CD4-positive, alpha-beta memory T cell (primary cell): Measurements from ENCODE around the gene CLEC16A. TPM values are rescaled to one million over a fixed set of nuclear protein-coding genes. Genes with fewer than 3 reads are reported as not detected.

ENCODE experiments used
- CTCF ChIA-PET: fragments of 350-600 bp; sonication (Branson Sonifier 250); formaldehyde crosslinking; loops from one replicate; lab custom pipeline; 2021; ENCODE audit warnings: inconsistent platforms; ENCODE audit not compliant: partially characterized antibody; lab: Charles Lee
- POLR2A ChIA-PET: fragments of 350-600 bp; sonication (Branson Sonifier 250); formaldehyde crosslinking; loops from one replicate; lab custom pipeline; 2021; ENCODE audit not compliant: partially characterized antibody; lab: Charles Lee
- DNase-seq, 5 donors: peaks; one replicate each; pipeline versions ENCODE4 v3.0.0 to v3.0.0-alpha.2; 2020 to 2022; ENCODE audit warnings: mixed read lengths in 1 of 5
- H3K27ac ChIP-seq: one replicate; pipeline ENCODE4 v1.7.0; 2013; ENCODE audit warnings: low read depth, low read length
- H3K27me3 ChIP-seq: 2 replicates; pipeline ENCODE4 v1.7.0; 2013; ENCODE audit warnings: mild to moderate bottlenecking, low read length, moderate library complexity; ENCODE audit not compliant: insufficient read depth
- H3K36me3 ChIP-seq: 2 replicates; pipeline ENCODE4 v1.7.0; 2013; ENCODE audit warnings: mild to moderate bottlenecking, low read length, moderate library complexity; ENCODE audit not compliant: insufficient read depth
- H3K4me1 ChIP-seq: 2 replicates; pipeline ENCODE4 v1.7.0; 2013; ENCODE audit warnings: mild to moderate bottlenecking, low read length, moderate library complexity; ENCODE audit not compliant: insufficient read depth
- H3K4me3 ChIP-seq, 2 donors: one replicate each; pipeline ENCODE4 v1.7.0; 2013; ENCODE audit warnings: low read length in 2 of 2, mild to moderate bottlenecking in 1 of 2
- H3K9me3 ChIP-seq, 2 donors: one replicate each; pipeline ENCODE4 v1.7.0; 2013; ENCODE audit warnings: low read length in 2 of 2, control low read depth in 1 of 2; ENCODE audit not compliant: control insufficient read depth in 1 of 2
- H3K27ac Mint-ChIP-seq, 7 donors: one replicate each; pipeline ENCODE4 v1.8.0; 2020 to 2021; ENCODE audit warnings: mixed read lengths in 7 of 7, mild to moderate bottlenecking in 6 of 7, inconsistent platforms in 3 of 7, moderate library complexity in 3 of 7
- H3K27me3 Mint-ChIP-seq, 2 donors: one replicate each; pipeline ENCODE4 v1.8.0; 2020 to 2021; ENCODE audit warnings: mixed read lengths in 2 of 2
- H3K36me3 Mint-ChIP-seq, 2 donors: one replicate each; pipeline ENCODE4 v1.8.0; 2020 to 2021; ENCODE audit warnings: mixed read lengths in 2 of 2, inconsistent platforms in 1 of 2, mild to moderate bottlenecking in 1 of 2
- H3K4me1 Mint-ChIP-seq, 4 donors: one replicate each; pipeline ENCODE4 v1.8.0; 2020 to 2021; ENCODE audit warnings: mixed read lengths in 4 of 4, mild to moderate bottlenecking in 1 of 4
- H3K4me3 Mint-ChIP-seq, 8 donors: one replicate each; pipeline ENCODE4 v1.8.0; 2020 to 2021; ENCODE audit warnings: mixed read lengths in 8 of 8, mild to moderate bottlenecking in 7 of 8, moderate library complexity in 6 of 8, inconsistent platforms in 3 of 8
- H3K9me3 Mint-ChIP-seq, 8 donors: one replicate each; pipeline ENCODE4 v1.8.0; 2020 to 2021; ENCODE audit warnings: mixed read lengths in 8 of 8, mild to moderate bottlenecking in 5 of 8, inconsistent platforms in 3 of 8, moderate library complexity in 1 of 8
- intact Hi-C: fragments of 100-400 bp; cut with micrococcal nuclease; formaldehyde crosslinking; loops from one replicate; pipeline ENCODE4 v1.15.1; 2023
- polyA plus RNA-seq, 2 donors: library from polyadenylated mRNA; unstranded; fragments of 300-500 nt; fragmentation: Illumina TruSeq; gene quantifications; one replicate each; pipeline ENCODE4 v1.2.3, GENCODE V29; 2021
- total RNA-seq, 2 experiments: library from RNA; stranded (reverse); gene quantifications; one replicate each; pipeline ENCODE4 v1.2.3, GENCODE V29; 2021

CLEC16A gene
- total and polyA plus RNA-seq, 4 experiments from 2014 or later = 5.2 to 28.4 (median 24.5) TPM

DNA sequence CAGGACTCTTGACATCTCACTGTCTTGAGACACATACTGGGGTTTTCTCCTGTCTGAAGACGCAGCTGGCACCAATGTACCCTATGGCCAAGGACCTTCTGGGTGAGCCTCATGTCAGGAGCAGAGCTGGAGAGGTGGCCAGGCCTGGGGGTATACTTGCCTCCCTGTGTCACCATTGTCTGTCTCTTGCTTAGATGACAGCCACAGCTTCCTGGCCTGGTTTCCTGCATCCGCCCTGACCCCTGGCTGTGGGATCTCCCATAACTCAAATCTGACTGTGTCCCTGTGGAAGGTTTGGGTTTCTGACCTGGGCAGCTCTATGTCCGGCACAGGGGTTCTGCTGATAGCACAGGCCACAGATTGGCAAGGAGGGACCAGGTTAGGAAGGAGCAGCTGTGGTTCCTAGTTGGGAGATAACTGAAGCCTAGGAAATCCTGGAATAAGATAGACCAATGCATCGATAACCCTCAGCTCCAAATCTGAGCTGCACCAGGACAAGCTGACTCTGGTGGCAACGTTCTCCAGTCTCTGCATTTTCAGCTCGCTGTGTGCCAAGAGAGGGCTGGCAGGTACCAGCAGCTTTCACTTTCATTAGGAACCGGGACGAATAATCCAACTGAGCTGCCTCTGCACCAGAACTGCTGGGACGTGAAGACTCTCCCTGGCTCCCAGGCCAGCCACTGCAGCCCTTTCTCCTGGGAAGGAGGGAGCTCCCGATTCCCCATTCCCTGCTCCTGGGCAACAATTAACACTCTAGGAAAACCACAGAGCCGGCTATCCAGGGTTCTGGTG lies 7.1 kb upstream of the CLEC16A start:
- POLR2A ChIA-PET = no interaction called here
- intact Hi-C loops = no loop called here
- H3K27me3 Mint-ChIP-seq = no peaks in the 10 kb centered on the region
- H3K4me1 Mint-ChIP-seq = peaks cover 61 to 90% (median 75%) of the 10 kb centered on the region in 4 donors
- CTCF ChIA-PET = interaction anchor here (0.9 to 1.6 kb wide), 4 partner anchors 14 to 18 kb away, joined by 3 to 6 read pairs (median 4); no protein-coding TSS in a partner anchor
- peaks cover 4 to 20% of the 10 kb centered on the region in 2 donors for H3K36me3 Mint-ChIP-seq
- peak overlapping the region in 5 of 7 donors; percentile 42 to 88 (median 72) for H3K27ac Mint-ChIP-seq
- H3K9me3 ChIP-seq = no peaks in the 10 kb centered on the region
- H3K4me3 ChIP-seq = peak overlapping the region; percentile 22 to 46
- no peaks in the 10 kb centered on the region for H3K9me3 Mint-ChIP-seq
- peak overlapping the region; percentile 15 for H3K27ac ChIP-seq
- peaks cover 72% of the 10 kb centered on the region for H3K4me1 ChIP-seq
- peak overlapping the region; percentile 71 to 94 (median 92) for H3K4me3 Mint-ChIP-seq
- no peaks in the 10 kb centered on the region for H3K27me3 ChIP-seq
- DNase-seq = no peak
- H3K36me3 ChIP-seq = peaks cover 5% of the 10 kb centered on the region

DNA sequence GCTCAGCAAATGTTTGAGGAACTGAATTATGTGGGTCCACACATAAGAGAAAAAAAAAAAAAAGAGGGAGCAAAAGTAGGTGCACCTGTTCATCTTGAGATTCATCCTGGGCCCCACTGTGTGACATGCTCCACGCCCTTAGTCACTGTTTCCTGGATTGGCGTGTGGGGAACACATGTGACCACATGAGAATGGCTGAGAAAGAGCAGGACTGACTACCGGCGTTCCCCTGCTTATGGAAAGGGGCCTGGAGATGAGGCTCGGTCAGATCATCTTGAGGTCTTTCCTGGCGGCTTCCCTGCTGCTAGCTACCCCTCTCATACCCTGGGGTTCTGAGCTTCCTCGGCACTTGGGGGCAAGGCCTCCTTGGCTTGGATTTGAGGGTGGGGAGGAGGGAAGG lies 6.0 kb upstream of the CLEC16A start:
- H3K27me3 ChIP-seq = no peaks in the 10 kb centered on the region
- POLR2A ChIA-PET = interaction anchor here (2.8 kb wide), 1 partner anchor 318 kb away, joined by 7 read pairs; the partner anchor contains the start of gene SOCS1
- H3K27ac ChIP-seq = no peak overlapping the region
- no peaks in the 10 kb centered on the region for H3K9me3 ChIP-seq
- peaks cover 81% of the 10 kb centered on the region for H3K4me1 ChIP-seq
- peak overlapping the region; percentile 71 to 94 (median 92) for H3K4me3 Mint-ChIP-seq
- no peak overlapping the region for H3K4me3 ChIP-seq
- peaks cover 64 to 95% (median 80%) of the 10 kb centered on the region in 4 donors for H3K4me1 Mint-ChIP-seq
- H3K36me3 Mint-ChIP-seq = peaks cover 4 to 16% of the 10 kb centered on the region in 2 donors
- H3K36me3 ChIP-seq = peaks cover 3% of the 10 kb centered on the region
- CTCF ChIA-PET = interaction anchor here (1.0 to 1.6 kb wide), 2 partner anchors 15 to 19 kb away, joined by 3 to 6 read pairs; no protein-coding TSS in a partner anchor
- H3K27ac Mint-ChIP-seq = peak overlapping the region in 5 of 7 donors; percentile 20 to 80 (median 34)
- peak in 1 of 5 donors; percentile 57 for DNase-seq
- no peaks in the 10 kb centered on the region for H3K9me3 Mint-ChIP-seq
- intact Hi-C loops = no loop called here
- H3K27me3 Mint-ChIP-seq = no peaks in the 10 kb centered on the region

DNA sequence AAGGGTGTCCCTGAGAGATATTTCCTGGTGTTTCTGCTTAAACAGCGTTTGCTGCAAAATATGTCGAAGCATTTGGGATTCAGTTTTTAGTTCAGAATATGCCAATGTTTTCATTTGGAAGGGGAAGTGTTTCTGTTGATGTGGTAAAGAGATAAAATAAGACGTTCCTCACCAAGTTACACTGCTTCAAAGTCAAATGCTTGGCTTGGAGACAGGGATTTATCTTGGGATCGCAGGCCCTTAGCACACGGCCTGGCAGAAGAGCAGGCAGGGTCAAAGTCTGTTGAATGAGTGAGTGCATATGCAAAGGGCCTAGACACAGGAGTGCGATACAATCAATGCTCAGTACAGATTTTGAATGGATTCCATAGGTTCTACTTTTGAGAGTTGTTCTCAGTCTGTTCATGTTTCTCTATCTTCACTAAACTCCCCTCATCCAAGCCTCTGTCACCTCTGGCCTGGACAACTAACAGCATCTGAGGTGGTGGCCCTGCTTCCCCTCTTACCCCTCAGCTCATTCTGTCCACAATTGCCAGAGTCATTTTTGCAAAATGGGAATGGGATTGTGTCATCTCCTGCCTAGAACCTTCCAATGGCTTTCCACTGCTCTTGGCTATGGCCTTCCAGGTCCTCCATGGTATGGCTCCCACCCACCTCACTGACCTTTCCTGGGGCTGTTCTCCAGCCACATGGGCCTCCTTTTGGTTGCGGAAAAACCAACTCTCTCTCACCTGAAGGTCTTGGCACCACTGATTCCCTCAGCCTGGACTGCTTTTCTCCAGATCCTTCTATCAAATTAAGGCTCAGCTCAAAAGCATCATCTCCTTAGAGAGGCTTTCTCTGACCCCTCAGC lies 5.3 kb upstream of the CLEC16A start:
- no peak for DNase-seq
- H3K27me3 ChIP-seq = no peaks in the 10 kb centered on the region
- no peaks in the 10 kb centered on the region for H3K9me3 ChIP-seq
- peak overlapping the region; percentile 50 to 94 (median 92) for H3K4me3 Mint-ChIP-seq
- H3K27ac ChIP-seq = no peak overlapping the region
- no peaks in the 10 kb centered on the region for H3K36me3 ChIP-seq
- H3K27me3 Mint-ChIP-seq = no peaks in the 10 kb centered on the region
- intact Hi-C loops = no loop called here
- H3K27ac Mint-ChIP-seq = peak overlapping the region; percentile 34 to 90 (median 67)
- peaks cover 88% of the 10 kb centered on the region for H3K4me1 ChIP-seq
- CTCF ChIA-PET = interaction anchor here (1.0 to 1.5 kb wide), 3 partner anchors 12 to 36 kb away, joined by 3 to 4 read pairs (median 3); no protein-coding TSS in a partner anchor
- H3K9me3 Mint-ChIP-seq = peaks cover 0 to 2% (median 0%) of the 10 kb centered on the region in 8 donors
- POLR2A ChIA-PET = interaction anchor here (1.1 to 2.8 kb wide), 2 partner anchors 10 to 317 kb away, joined by 6 to 7 read pairs; partner anchors contain the start of gene SOCS1
- H3K4me1 Mint-ChIP-seq = peaks cover 69 to 93% (median 81%) of the 10 kb centered on the region in 4 donors
- no peak overlapping the region for H3K4me3 ChIP-seq
- peaks cover 4 to 11% of the 10 kb centered on the region in 2 donors for H3K36me3 Mint-ChIP-seq

DNA sequence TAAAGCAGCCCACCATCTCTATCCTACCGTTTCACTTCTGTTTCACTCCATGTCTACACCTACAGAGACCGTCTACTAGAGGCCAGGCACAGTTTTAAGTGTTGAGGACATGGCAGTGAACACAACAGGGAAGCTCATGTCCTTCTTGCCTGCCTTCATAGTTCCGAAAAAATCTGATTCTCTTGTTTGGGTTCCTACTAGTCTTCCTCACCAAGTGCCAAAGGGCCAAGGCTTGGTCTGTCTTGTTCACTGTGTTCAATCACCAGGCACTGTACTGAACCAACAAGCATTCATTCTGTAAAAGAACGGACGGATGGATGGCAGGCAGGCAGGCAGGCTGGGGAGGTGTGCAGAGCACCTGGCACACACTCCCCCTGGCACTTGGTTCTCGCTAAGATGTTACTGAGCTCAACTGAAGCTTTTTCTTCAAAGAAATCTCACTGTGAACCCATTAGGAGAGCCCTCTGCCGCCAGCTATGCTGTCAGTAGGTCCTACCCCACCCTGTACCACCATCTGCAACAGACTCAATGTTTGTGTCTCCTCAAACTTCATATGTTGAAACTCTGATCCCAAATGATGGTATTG lies 4.6 kb upstream of the CLEC16A start:
- H3K27me3 Mint-ChIP-seq = no peaks in the 10 kb centered on the region
- H3K4me1 ChIP-seq = peaks cover 85% of the 10 kb centered on the region
- H3K9me3 Mint-ChIP-seq = peaks cover 0 to 2% (median 0%) of the 10 kb centered on the region in 8 donors
- DNase-seq = no peak
- H3K36me3 ChIP-seq = no peaks in the 10 kb centered on the region
- no peak overlapping the region for H3K27ac ChIP-seq
- POLR2A ChIA-PET = interaction anchor here (1.1 to 3.6 kb wide), 3 partner anchors 9 to 316 kb away, joined by 6 to 14 read pairs (median 7); partner anchors contain the start of genes NUBP1 and SOCS1
- peaks cover 69 to 92% (median 81%) of the 10 kb centered on the region in 4 donors for H3K4me1 Mint-ChIP-seq
- CTCF ChIA-PET = interaction anchor here (1.0 to 1.5 kb wide), 4 partner anchors 13 to 36 kb away, joined by 3 to 5 read pairs (median 4); no protein-coding TSS in a partner anchor
- H3K36me3 Mint-ChIP-seq = peaks cover 4 to 13% of the 10 kb centered on the region in 2 donors
- peak overlapping the region; percentile 14 to 95 (median 86) for H3K27ac Mint-ChIP-seq
- H3K4me3 Mint-ChIP-seq = peak overlapping the region; percentile 84 to 94 (median 92)
- peak overlapping the region in 1 of 2 donors; percentile 79 for H3K4me3 ChIP-seq
- H3K27me3 ChIP-seq = no peaks in the 10 kb centered on the region
- intact Hi-C loops = loop anchor here (5.0 kb wide), 4 partner anchors 858 to 1847 kb away; partner anchors contain the start of genes HAPSTR1, RSL1D1 and ZC3H7A
- H3K9me3 ChIP-seq = no peaks in the 10 kb centered on the region

DNA sequence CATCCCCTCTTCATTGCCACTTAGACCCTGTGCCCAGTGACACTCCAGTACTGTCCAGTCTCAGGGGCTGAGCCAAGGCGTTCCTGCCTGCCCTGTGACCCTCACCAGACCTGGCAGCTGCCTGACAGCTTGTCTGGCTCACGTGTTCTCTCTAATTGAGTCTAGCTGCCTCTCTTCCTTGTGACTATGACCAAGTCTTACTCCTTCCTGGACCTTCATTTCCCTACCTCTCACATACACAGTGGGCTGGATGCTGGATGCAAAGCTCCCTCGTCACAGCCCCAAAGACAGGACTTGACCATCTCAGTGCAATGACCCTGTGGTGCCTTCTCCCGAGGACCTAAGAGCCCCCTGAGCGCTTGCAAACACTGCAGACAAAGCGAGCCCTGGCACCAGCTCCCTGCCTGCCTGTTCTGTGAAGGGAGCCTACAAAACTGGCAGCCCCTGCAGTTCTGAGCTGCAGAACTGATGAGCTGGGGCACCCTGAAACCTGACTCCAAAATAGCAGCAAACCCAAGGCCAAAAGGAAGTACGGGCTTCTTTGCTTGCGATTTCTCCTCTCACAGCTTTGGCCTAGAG lies 3.8 kb upstream of the CLEC16A start:
- Histone ChIP-seq H3K27ac (peak overlapping the region; percentile 56), H3K4me1 (peaks cover 85% of the 10 kb centered on the region), H3K9me3 (no peaks in the 10 kb centered on the region), H3K4me3 (peak overlapping the region; percentile 63 to 79), H3K27me3 (no peaks in the 10 kb centered on the region), H3K36me3 (no peaks in the 10 kb centered on the region)
- Mint-ChIP-seq H3K9me3 (peaks cover 0 to 2% (median 0%) of the 10 kb centered on the region in 8 donors), H3K27ac (peak overlapping the region; percentile 74 to 95 (median 88)), H3K4me3 (peak overlapping the region; percentile 84 to 94 (median 92)), H3K4me1 (peaks cover 68 to 92% (median 82%) of the 10 kb centered on the region in 4 donors), H3K27me3 (no peaks in the 10 kb centered on the region), H3K36me3 (peaks cover 4 to 14% of the 10 kb centered on the region in 2 donors)
- intact Hi-C loops = loop anchor here (5.0 kb wide), 4 partner anchors 857 to 1848 kb away; partner anchors contain the start of genes HAPSTR1, RSL1D1 and ZC3H7A
- CTCF ChIA-PET = interaction anchor here (0.8 to 1.5 kb wide), 4 partner anchors 14 to 37 kb away, joined by 3 to 5 read pairs (median 4); no protein-coding TSS in a partner anchor
- DNase-seq = no peak
- POLR2A ChIA-PET = interaction anchor here (0.6 to 3.6 kb wide), 4 partner anchors 197 to 1849 kb away, joined by 3 to 14 read pairs (median 6); partner anchors contain the start of genes HAPSTR1, NUBP1 and SOCS1
